GM19328 (cell line): ENCODE results near the gene KRTAP5-4.
"Not testable (repeated sequence)": the region's sequence is repeated elsewhere in the genome, so short reads cannot be mapped to it uniquely, and the experiment has no call there.

Experiments used
- ATAC-seq: cut with Tn5 transposase; IDR thresholded peaks from one replicate; pipeline ENCODE4 v1.9.1; 2021; ENCODE audit warnings: mild to moderate bottlenecking, moderate library complexity; ENCODE audit not compliant: unreplicated experiment

Gene KRTAP5-4, protein sequence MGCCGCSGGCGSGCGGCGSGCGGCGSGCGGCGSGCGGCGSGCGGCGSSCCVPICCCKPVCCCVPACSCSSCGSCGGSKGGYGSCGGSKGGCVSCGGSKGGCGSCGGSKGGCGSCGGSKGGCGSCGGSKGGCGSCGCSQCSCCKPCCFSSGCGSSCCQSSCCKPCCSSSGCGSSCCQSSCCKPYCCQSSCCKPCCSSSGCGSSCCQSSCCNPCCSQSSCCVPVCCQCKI

DNA sequence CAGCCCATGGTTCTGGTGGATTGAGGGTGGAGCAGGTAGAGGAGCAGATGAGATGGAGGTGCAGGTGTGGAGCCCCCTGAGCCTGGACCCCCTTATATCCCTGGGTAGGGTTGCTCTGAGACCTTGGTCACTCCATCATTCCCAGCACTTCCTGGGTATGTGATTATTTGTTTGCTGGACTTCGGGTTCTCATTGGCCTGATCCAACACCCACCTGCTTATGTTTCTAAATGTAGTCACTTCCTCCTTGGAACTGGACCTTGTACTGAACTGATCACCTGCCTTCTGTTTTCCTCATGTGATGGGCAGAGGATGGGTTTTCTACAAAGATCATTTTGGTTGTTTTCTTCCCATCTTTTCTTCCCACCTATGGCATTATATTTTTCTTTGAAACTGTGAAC is at the start of gene KRTAP5-4:
Gene KRTAP5-4 (minus strand): TSS at position 53 of the 400 bp plus-strand sequence. CDS start 45 bp downstream, at position 8.
- no peak for ATAC-seq

- ATAC-seq: no peak
Measured at GRCh38 chr11:1671658-1672057, 49.7 kb upstream of the KRTAP5-4 start.

DNA sequence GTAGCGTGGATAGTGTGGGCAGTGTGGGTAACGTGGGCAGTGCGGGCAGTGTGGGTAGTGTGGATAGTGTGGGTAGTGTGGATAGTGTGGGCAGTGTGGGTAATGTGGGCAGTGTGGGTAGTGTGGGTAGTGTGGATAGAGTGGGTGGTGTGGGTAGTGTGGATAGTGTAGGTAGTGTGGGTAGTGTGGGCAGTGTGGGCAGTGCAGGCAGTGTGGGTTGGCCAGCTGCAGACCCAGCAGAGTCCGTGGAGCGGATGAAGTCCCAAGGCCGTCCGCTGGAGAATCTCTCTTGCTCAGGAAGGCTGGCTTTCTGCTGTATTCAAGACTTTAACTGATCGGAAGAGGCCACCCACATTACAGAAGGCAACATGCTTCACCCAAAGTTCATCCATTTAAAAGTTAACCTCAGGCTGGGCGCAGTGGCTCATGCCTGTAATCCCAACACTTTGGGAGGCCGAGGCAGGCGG is 49.0 kb upstream of the KRTAP5-4 start:
- no peak for ATAC-seq

DNA sequence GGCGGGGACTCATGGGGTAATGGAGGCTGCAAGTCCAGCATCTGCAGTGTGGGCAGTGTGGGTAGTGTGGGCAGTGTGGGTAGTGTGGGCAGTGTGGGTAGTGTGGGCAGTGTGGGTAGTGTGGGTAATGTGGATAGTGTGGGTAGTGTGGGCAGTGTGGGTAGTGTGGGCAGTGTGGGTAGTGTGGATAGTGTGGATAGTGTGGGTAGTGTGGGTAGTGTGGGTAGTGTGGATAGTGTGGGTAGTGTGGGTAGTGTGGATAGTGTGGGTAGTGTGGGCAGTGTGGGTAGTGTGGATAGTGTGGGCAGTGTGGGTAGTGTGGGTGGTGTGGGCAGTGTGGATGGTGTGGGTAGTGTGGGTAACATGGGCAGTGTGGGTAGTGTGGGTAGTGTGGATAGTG is 48.5 kb upstream of the KRTAP5-4 start:
- not testable (repeated sequence) for ATAC-seq

GRCh38 chr11:1669546-1670218 is 47.7 kb upstream of the KRTAP5-4 start:
- ATAC-seq: no peak

- no peak for ATAC-seq
Measured at GRCh38 chr11:1668911-1669473, 47.1 kb upstream of the KRTAP5-4 start.

DNA sequence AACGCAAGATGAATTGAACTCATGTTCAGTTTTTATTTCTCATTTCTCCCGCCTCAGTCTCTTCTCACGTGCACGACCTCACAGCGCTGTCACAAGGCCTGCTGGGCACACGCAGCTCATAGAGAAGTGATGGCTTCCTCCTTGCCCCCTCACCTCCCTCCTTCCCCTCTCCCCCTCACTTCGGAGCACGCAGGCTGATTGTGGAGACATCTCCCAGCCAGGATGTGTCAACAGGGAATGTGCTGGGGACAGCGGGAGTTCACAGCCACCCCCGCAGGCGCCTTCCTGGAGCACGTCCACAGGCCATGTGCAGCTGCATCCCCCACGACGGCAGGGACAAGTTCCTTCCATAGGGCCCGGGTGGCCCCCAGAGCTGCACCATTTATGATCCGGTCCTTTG is 46.0 kb upstream of the KRTAP5-4 start:
- ATAC-seq: no peak

DNA sequence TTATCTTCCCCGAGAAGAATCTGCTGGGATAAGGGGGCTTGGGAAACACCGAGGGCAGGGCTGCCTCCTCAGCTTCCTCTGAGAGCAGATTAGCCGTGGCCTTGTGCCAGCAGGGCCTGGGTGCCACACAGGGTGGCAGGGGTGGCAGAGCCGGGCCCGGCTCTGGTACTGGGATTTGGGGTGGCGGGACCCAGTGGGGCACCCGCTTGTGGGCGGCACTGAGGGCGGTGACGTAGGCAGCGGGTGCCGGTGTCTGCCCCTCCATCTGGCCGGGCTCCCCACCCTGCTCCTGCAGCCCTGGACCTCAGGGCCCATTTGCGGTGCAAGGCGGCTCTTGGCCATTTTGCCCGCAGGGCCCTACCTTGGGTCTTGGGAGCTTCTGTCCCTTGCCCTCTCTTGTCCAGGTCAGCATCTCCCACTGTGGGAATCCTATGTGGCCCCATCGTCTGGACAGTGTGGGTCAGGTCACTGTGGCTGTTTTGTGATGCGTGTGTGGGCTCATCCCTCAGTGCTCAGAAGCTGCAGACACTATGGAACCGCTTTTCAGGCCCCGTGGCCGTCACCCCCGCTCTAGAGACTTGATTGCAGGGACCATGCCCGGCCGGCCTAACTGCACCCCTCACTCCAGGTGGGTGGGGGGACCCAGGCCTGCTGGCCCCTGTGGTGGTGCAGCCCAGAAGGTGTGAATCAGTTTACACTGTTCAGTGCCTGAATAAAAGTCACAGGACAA is 45.3 kb upstream of the KRTAP5-4 start:
- ATAC-seq: no peak

DNA sequence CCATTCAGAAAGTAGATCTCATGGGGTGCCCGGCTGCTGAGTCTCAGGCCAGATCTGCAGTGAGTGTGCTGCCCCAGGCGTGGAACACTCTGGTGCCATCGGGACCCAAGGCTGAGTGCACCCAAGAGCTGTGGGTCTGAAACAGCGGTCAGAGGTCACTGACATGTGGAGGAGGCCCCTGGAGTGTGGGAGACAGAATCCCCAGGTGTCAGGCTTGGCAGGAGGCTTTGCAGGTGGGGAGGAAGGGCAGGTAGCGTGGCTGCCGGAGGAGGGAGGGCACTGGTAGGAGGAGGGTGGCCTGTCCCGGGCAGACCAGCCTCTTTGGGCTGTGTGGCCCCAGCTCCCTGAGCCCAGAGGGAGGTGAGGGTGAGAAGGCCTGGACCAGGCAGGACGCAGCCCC is 43.4 kb upstream of the KRTAP5-4 start:
- no peak for ATAC-seq

DNA sequence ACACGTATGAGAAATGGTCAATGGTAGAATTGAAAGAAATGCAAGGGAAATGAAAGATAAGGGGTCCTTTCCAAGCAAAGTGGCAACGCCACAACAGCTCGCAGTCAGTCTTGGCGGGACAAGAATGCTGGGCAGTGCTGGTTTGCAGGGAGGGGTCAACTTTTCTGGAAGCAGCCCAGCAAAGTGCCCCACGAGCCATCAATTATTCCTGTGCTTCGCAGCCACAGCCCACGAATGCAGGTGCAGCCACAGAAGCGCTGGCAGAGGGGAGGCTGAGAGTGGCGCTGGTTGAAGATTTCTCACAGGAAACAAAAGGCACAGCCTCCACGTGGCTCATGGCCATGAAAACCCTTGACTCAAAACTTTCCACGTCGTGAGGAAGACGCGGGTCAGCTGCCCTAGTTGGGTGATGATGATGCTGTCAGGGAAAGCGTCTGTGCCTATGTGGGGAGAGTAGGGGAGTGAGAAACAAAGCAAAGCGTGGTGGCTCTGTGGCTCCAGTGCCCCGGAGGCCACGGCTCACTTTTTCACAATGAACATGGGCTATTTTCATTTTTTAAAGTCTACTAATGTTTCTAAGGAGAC is 40.9 kb upstream of the KRTAP5-4 start:
- not testable (repeated sequence) for ATAC-seq

- ATAC-seq: not testable (repeated sequence)
Measured at GRCh38 chr11:1661454-1662269, 39.7 kb upstream of the KRTAP5-4 start.

GRCh38 chr11:1660111-1660867 is 38.4 kb upstream of the KRTAP5-4 start:
- no peak for ATAC-seq

GRCh38 chr11:1659506-1659905 is 37.6 kb upstream of the KRTAP5-4 start:
- ATAC-seq: no peak

DNA sequence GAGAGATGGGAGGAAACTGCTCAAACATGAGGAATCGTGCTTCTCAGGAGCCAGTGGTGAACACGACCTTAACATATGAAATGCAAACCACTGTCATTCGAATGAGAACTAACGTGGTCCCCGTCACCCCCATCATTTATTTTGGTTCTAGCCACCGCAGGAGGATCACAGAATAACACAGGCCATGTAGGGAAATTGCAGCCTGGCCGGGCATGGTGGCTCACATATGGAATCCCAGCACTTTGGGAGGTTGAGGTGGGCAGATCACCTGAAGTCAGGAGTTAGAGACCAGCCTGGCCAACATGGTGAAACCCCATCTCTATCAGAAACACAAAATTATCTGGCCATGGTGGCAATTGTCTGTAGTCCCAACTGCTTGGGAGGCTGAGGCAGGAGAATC is 34.7 kb upstream of the KRTAP5-4 start:
- ATAC-seq: no peak

- ATAC-seq: no peak
Measured at GRCh38 chr11:1656061-1656441, 34.1 kb upstream of the KRTAP5-4 start.

DNA sequence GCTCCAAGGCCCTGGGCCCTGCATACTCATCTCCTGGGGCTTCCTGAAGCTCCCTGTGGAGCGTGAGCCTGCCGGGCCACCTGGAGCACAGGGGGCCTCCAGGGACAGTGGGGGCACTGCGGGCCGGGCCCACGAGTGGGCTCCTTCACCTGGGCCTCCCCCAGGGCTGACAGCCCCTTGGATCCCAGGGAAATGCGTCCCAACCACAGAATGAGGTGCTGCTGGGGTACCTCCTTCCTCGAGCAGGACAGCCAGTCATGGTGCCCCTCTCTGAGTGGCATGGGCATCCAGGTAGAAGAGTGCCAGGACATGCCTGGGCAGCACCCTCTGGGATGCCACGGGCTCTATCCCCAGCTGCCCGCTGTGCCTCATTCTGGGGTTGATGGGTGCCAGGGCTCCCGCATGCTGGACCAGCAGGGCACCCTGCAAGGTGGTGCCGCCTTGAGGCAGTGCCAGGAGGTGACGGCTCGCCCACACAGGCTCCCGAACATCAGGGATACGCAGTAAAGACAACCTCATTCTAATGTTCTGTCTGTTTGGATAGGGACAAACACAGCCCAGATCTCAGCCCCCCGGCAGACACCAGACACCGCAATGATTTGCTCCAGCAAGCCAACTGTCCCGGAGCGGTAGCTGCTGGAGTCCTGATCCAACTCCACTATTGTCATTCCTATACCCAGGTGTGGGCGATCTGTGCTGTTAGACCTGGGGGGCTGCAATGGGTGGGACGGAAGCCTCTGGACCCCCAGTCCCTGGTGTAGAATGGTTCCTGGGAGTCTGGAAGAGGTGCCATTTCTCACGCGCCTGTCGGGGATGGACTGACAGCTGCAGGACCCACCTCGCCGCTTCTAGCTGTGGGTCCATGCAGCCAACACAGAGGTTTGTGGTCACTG is 33.5 kb upstream of the KRTAP5-4 start:
- no peak for ATAC-seq

- no peak for ATAC-seq
Measured at GRCh38 chr11:1654388-1655167, 32.6 kb upstream of the KRTAP5-4 start.
